Trophoblast cell (in vitro differentiated cells and primary cell): Measurements from ENCODE around the gene PC.

ENCODE experiments used
- DNase-seq, 2 donors: peaks; one replicate each; pipeline ENCODE4 v3.0.0-alpha.2; 2016
- H2AFZ ChIP-seq: 2 replicates; pipeline ENCODE4 v1.6.1; 2013; ENCODE audit warnings: low read length, moderate library complexity, mild to moderate bottlenecking; ENCODE audit not compliant: insufficient read depth, poor library complexity
- H2AK5ac ChIP-seq: 2 replicates; pipeline ENCODE4 v1.6.1; 2013; ENCODE audit warnings: mild to moderate bottlenecking, low read length
- H2BK120ac ChIP-seq: 2 replicates; pipeline ENCODE4 v1.6.1; 2013; ENCODE audit warnings: low read length, mild to moderate bottlenecking, moderate library complexity; ENCODE audit not compliant: insufficient read depth, poor library complexity
- H2BK12ac ChIP-seq: 2 replicates; pipeline ENCODE4 v1.6.1; 2013; ENCODE audit warnings: mild to moderate bottlenecking, low read length, moderate library complexity
- H2BK5ac ChIP-seq: 2 replicates; pipeline ENCODE4 v1.6.1; 2013; ENCODE audit warnings: low read length, low read depth, moderate library complexity, mild to moderate bottlenecking; ENCODE audit not compliant: poor library complexity
- H3K14ac ChIP-seq: 2 replicates; pipeline ENCODE4 v1.6.1; 2013; ENCODE audit warnings: mild to moderate bottlenecking, low read length
- H3K18ac ChIP-seq: 2 replicates; pipeline ENCODE4 v1.6.1; 2013; ENCODE audit warnings: mild to moderate bottlenecking, low read length
- H3K23ac ChIP-seq: 2 replicates; pipeline ENCODE4 v1.6.1; 2013; ENCODE audit warnings: low read length
- H3K27ac ChIP-seq: 2 replicates; pipeline ENCODE4 v1.5.1; 2013; ENCODE audit warnings: low read depth, mild to moderate bottlenecking, inconsistent platforms, low read length, moderate library complexity
- H3K27me3 ChIP-seq: 2 replicates; pipeline ENCODE4 v1.6.1; 2013; ENCODE audit warnings: inconsistent platforms, mild to moderate bottlenecking, low read length, moderate library complexity; ENCODE audit not compliant: insufficient read depth
- H3K36me3 ChIP-seq, 2 experiments: 1 replicate in 1 of 2; 2 replicates in 1 of 2; pipeline ENCODE4 v1.6.1; 2013; ENCODE audit warnings: low read length in 2 of 2, mild to moderate bottlenecking in 2 of 2, moderate library complexity in 1 of 2; ENCODE audit not compliant: insufficient read depth in 2 of 2, control insufficient read depth in 1 of 2
- H3K4ac ChIP-seq: 2 replicates; pipeline ENCODE4 v1.6.1; 2013; ENCODE audit warnings: low read depth, mild to moderate bottlenecking, low read length, moderate library complexity
- H3K4me1 ChIP-seq, 2 experiments: 1 replicate in 1 of 2; 2 replicates in 1 of 2; pipeline ENCODE4 v1.6.1; 2013; ENCODE audit warnings: low read length in 2 of 2, mild to moderate bottlenecking in 2 of 2, moderate library complexity in 1 of 2; ENCODE audit not compliant: insufficient read depth in 2 of 2, control insufficient read depth in 1 of 2
- H3K4me2 ChIP-seq: 2 replicates; pipeline ENCODE4 v1.6.1; 2013; ENCODE audit warnings: inconsistent platforms, mild to moderate bottlenecking, low read length, moderate library complexity
- H3K4me3 ChIP-seq: 2 replicates; pipeline ENCODE4 v1.5.1; 2013; ENCODE audit warnings: mild to moderate bottlenecking, low read depth, low read length, inconsistent platforms
- H3K79me1 ChIP-seq: one replicate; pipeline ENCODE4 v1.6.1; 2013; ENCODE audit warnings: low read length
- H3K79me2 ChIP-seq: 2 replicates; pipeline ENCODE4 v1.6.1; 2013; ENCODE audit warnings: low read length, mild to moderate bottlenecking; ENCODE audit not compliant: control insufficient read depth, insufficient read depth, poor library complexity
- H3K9ac ChIP-seq: 2 replicates; pipeline ENCODE4 v1.6.1; 2013; ENCODE audit warnings: mild to moderate bottlenecking, low read length
- H3K9me3 ChIP-seq: 2 replicates; pipeline ENCODE4 v1.6.1; 2013; ENCODE audit warnings: low read depth, mild to moderate bottlenecking, control low read depth, inconsistent platforms, low read length; ENCODE audit not compliant: insufficient read depth
- H4K12ac ChIP-seq: 2 replicates; pipeline ENCODE4 v1.6.1; 2013; ENCODE audit warnings: low read depth, mild to moderate bottlenecking, low read length, moderate library complexity
- H4K8ac ChIP-seq: 2 replicates; pipeline ENCODE4 v1.6.1; 2013; ENCODE audit warnings: low read depth, mild to moderate bottlenecking, low read length, moderate library complexity
- H4K91ac ChIP-seq: one replicate; pipeline ENCODE4 v1.6.1; 2013; ENCODE audit warnings: low read depth, mild to moderate bottlenecking, low read length, moderate library complexity
- WGBS: extraction: QIAGEN DNeasy Blood & Tissue Kit; methylation state at CpG from one replicate; pipeline ENCODE4 v1.1.7; 2013; ENCODE audit warnings: missing lambda C conversion rate; ENCODE audit not compliant: insufficient read length, insufficient coverage; ENCODE audit errors: extremely low coverage; 5-methylcytosine and 5-hydroxymethylcytosine counted together

Gene PC

DNA sequence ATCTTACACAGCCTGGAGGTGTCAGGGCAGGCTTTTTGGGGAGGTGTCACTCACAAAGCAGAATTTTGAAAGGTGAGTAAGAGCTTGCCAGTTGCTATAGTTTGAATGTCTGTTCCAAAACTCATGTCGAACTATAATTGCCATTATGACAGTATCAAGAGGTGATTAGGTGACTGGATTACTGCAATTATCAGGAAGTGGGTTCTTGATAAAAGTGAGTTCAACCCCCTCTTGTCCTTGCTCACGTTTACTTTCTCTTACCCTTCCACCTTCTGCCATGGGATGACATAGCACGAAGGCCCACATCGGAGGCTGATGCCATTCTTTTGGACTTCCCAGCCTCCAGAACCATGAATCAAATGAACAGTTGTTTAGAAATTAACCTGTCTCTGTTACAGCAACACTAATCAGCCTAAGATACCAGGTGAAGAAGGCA, 12.2 kb upstream of the PC start:
- H3K14ac ChIP-seq = no peak overlapping the region
- H3K79me2 ChIP-seq = no peaks in the 10 kb centered on the region
- no peaks in the 10 kb centered on the region for H3K36me3 ChIP-seq
- H2BK5ac ChIP-seq = no peak overlapping the region
- H3K23ac ChIP-seq = no peak overlapping the region
- no peak overlapping the region for H2AK5ac ChIP-seq
- H2AFZ ChIP-seq = no peak overlapping the region
- DNase-seq = no peak
- H3K4ac ChIP-seq = no peak overlapping the region
- H3K4me1 ChIP-seq = peaks cover 3% of the 10 kb centered on the region in 2 experiments
- no peaks in the 10 kb centered on the region for H3K9me3 ChIP-seq
- H3K4me3 ChIP-seq = no peak overlapping the region
- H4K8ac ChIP-seq = no peak overlapping the region
- WGBS = no CpG with 5 or more reads among the region's 4 CpGs
- no peak overlapping the region for H3K9ac ChIP-seq
- H4K12ac ChIP-seq = no peak overlapping the region
- H3K18ac ChIP-seq = no peak overlapping the region
- no peak overlapping the region for H4K91ac ChIP-seq
- H3K79me1 ChIP-seq = no peaks in the 10 kb centered on the region
- no peak overlapping the region for H2BK120ac ChIP-seq
- H3K4me2 ChIP-seq = no peak overlapping the region
- H3K27me3 ChIP-seq = no peaks in the 10 kb centered on the region
- H3K27ac ChIP-seq = no peak overlapping the region
- no peak overlapping the region for H2BK12ac ChIP-seq

DNA sequence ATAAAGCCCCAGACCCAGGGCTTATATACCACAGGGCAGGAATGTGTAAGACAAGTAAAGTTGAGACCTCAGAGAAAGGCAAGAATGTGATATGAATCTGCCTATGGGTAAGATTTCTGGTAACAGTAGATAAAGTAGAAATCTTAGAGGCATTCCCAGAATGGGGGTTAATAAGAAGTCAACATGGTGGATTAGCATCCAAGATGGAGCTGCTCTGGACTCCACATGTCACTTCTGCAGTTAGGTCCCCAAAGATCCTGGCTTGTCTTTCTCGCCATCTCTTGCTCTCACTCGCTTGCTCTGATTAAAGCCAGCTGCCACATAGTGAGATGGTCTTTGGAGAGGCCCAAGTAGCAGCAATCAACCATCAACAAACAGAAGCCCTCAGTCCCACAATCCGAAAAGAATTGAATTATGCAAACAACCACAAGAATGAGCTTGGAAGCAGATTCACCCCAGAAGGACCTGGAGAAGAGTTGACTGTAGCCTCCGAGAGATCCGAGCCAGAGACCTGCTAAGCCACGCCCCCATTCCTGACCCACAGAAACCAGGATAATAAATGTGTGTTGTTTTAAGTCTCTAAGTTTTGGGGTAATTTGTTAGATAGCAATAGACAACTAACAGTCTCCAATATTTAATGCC, 11.5 kb upstream of the PC start:
- no CpG with 5 or more reads among the region's 6 CpGs for WGBS

DNA sequence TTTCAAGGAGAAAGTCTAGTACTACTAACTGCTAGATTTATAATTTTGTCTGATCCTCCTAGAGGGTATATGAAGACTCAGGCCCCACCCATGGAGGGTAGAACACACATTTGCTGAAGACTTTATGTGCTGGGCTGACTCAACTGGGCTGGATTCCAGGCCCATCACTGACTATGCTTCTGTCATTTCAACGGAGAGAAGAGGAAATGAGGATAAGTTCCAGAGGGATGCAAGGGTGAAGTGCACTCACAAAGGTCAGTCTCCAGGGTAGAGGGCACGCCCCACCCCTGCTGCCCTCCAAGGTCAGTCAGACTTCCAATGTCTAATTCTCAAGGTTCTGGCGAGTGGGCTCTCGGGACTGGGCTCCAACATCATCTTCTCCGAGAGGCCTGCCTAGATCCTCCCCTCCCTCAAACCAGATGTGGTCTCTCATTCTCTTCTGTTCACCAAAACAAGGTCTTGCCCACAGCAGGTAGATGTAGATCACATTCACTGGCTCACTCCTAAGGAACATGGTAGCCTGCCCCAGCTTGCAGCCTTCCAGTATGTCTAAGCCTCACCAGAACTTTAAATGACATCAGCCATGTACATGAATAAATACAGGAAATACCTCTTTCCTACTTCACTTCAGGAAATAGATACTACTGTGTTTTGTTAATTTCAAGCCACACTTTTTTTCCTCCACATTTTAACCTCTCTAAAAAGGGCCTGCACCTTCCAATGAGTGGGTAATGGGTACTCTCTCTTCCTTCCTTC, 9.7 kb upstream of the PC start:
- Histone ChIP-seq H2BK5ac (no peak overlapping the region), H4K12ac (no peak overlapping the region), H3K27me3 (no peaks in the 10 kb centered on the region), H3K36me3 (no peaks in the 10 kb centered on the region), H3K4me2 (no peak overlapping the region), H3K4me1 (peaks cover 0 to 3% of the 10 kb centered on the region in 2 experiments), H4K91ac (no peak overlapping the region), H3K23ac (no peak overlapping the region), H3K9ac (no peak overlapping the region), H3K4me3 (no peak overlapping the region), H3K79me2 (no peaks in the 10 kb centered on the region), H3K14ac (no peak overlapping the region), H2AK5ac (no peak overlapping the region), H3K4ac (no peak overlapping the region), H4K8ac (no peak overlapping the region), H2BK120ac (no peak overlapping the region), H3K27ac (no peak overlapping the region), H2BK12ac (no peak overlapping the region), H3K79me1 (no peaks in the 10 kb centered on the region), H3K18ac (no peak overlapping the region), H3K9me3 (no peaks in the 10 kb centered on the region), H2AFZ (no peak overlapping the region)
- WGBS = no CpG with 5 or more reads among the region's 5 CpGs
- DNase-seq = no peak

More for the DNA sequence above, 11.5 kb upstream of the PC start:
- Histone ChIP-seq H4K91ac (no peak overlapping the region), H2BK5ac (no peak overlapping the region), H3K27me3 (no peaks in the 10 kb centered on the region), H3K4me2 (no peak overlapping the region), H3K18ac (no peak overlapping the region), H3K4ac (no peak overlapping the region), H3K79me1 (no peaks in the 10 kb centered on the region), H3K4me1 (peaks cover 3% of the 10 kb centered on the region in 2 experiments), H3K9me3 (no peaks in the 10 kb centered on the region), H4K12ac (no peak overlapping the region), H3K36me3 (no peaks in the 10 kb centered on the region), H3K4me3 (no peak overlapping the region), H2AFZ (no peak overlapping the region), H3K9ac (no peak overlapping the region), H2BK120ac (no peak overlapping the region), H2BK12ac (no peak overlapping the region), H3K79me2 (no peaks in the 10 kb centered on the region), H3K14ac (no peak overlapping the region), H2AK5ac (no peak overlapping the region), H4K8ac (no peak overlapping the region), H3K27ac (no peak overlapping the region), H3K23ac (no peak overlapping the region)
- no peak for DNase-seq

DNA sequence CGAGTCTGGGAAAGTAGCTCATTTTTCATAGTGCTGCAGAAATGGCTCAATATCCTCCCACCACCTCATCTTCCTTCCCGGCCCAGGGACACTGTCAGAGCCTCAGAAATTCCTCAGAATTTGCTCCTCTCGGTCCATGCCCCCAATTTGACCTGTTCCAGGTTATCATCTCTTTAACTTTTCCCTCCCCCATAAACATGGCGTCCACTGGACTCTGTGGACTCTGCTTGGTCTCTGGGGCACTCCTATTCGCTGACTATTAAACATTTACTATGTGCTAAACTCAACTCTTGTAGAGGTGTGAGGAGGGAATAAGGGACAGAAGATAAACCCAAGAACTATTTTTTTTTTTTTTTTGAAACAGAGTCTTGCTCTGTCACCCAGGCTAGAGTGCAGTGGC, 8.2 kb upstream of the PC start:
- no peak overlapping the region for H2AFZ ChIP-seq
- H3K4me2 ChIP-seq = no peak overlapping the region
- no peaks in the 10 kb centered on the region for H3K27me3 ChIP-seq
- H2BK12ac ChIP-seq = no peak overlapping the region
- no peak for DNase-seq
- no CpG with 5 or more reads among the region's 5 CpGs for WGBS
- H3K79me2 ChIP-seq = no peaks in the 10 kb centered on the region
- no peak overlapping the region for H2AK5ac ChIP-seq
- no peak overlapping the region for H4K8ac ChIP-seq
- H3K14ac ChIP-seq = no peak overlapping the region
- H3K4me1 ChIP-seq = peaks cover 0 to 3% of the 10 kb centered on the region in 2 experiments
- H3K4me3 ChIP-seq = no peak overlapping the region
- no peaks in the 10 kb centered on the region for H3K79me1 ChIP-seq
- no peak overlapping the region for H3K18ac ChIP-seq
- H3K27ac ChIP-seq = no peak overlapping the region
- H4K91ac ChIP-seq = no peak overlapping the region
- H3K9me3 ChIP-seq = no peaks in the 10 kb centered on the region
- no peak overlapping the region for H3K23ac ChIP-seq
- H3K36me3 ChIP-seq = no peaks in the 10 kb centered on the region
- H2BK120ac ChIP-seq = no peak overlapping the region
- H3K4ac ChIP-seq = no peak overlapping the region
- no peak overlapping the region for H4K12ac ChIP-seq
- H3K9ac ChIP-seq = no peak overlapping the region
- no peak overlapping the region for H2BK5ac ChIP-seq
